Smooth muscle cell (in vitro differentiated cells): ENCODE measurements around the gene HTD2. TPM values are rescaled to one million over a fixed set of nuclear protein-coding genes. Genes with fewer than 3 reads are reported as not detected.
A peak's percentile ranks its signal among the peaks of the same experiment; 100 is the strongest.
"Not testable (repeated sequence)": the region's sequence is repeated elsewhere in the genome, so short reads cannot be mapped to it uniquely, and the experiment has no call there.

Experiments used
- DNase-seq: peaks from one replicate; lab custom pipeline; 2025; ENCODE audit not compliant: unreplicated experiment; lab: John Stamatoyannopoulos, UW
- H2AFZ ChIP-seq: fragments of 200-600 bp; sonication (generic); 2 replicates; pipeline ENCODE4 v1.6.0; 2016; ENCODE audit warnings: antibody characterized with exemption, low read depth, mild to moderate bottlenecking
- H3F3A ChIP-seq: fragments of 200-600 bp; sonication (generic); 2 replicates; pipeline ENCODE4 v1.6.0; 2017; ENCODE audit warnings: antibody characterized with exemption, low read depth
- H3K27ac ChIP-seq: fragments of 200-600 bp; sonication (generic); 2 replicates; pipeline ENCODE4 v1.5.1; 2016; ENCODE audit warnings: low read depth, mild to moderate bottlenecking
- H3K27me3 ChIP-seq: fragments of 200-600 bp; sonication (generic); 2 replicates; pipeline ENCODE4 v1.6.1; 2016; ENCODE audit warnings: low read depth, mild to moderate bottlenecking
- H3K36me3 ChIP-seq: fragments of 200-600 bp; sonication (generic); 2 replicates; pipeline ENCODE4 v1.5.1; 2016; ENCODE audit warnings: low read depth
- H3K4me1 ChIP-seq: fragments of 200-600 bp; sonication (generic); 2 replicates; pipeline ENCODE4 v1.5.1; 2016; ENCODE audit warnings: low read depth
- H3K4me2 ChIP-seq: fragments of 200-600 bp; sonication (generic); 2 replicates; pipeline ENCODE4 v1.6.0; 2016; ENCODE audit warnings: mild to moderate bottlenecking
- H3K4me3 ChIP-seq: fragments of 200-600 bp; sonication (generic); 2 replicates; pipeline ENCODE4 v1.5.1; 2016; ENCODE audit warnings: mild to moderate bottlenecking
- H3K79me2 ChIP-seq: fragments of 200-600 bp; sonication (generic); 2 replicates; pipeline ENCODE4 v1.6.0; 2016; ENCODE audit warnings: low read depth, mild to moderate bottlenecking
- H3K9ac ChIP-seq: fragments of 200-600 bp; sonication (generic); 2 replicates; pipeline ENCODE4 v1.6.0; 2016; ENCODE audit warnings: low read depth
- H3K9me3 ChIP-seq: fragments of 200-600 bp; sonication (generic); replicated peaks from 2 replicates; pipeline ENCODE4 v1.5.1; 2016; ENCODE audit warnings: low read depth
- H4K20me1 ChIP-seq: fragments of 200-600 bp; sonication (generic); 2 replicates; pipeline ENCODE4 v1.6.0; 2016; ENCODE audit warnings: low read depth
- CTCF ChIP-seq: fragments of 200-600 bp; sonication (generic); IDR thresholded peaks from 2 replicates; pipeline ENCODE4 v1.5.1; 2017; ENCODE audit warnings: borderline replicate concordance, mild to moderate bottlenecking, antibody characterized with exemption; ENCODE audit not compliant: insufficient read depth, poor library complexity, severe bottlenecking
- WGBS: methylation state at CpG from one replicate; pipeline ENCODE4 v1.1.7; 2016; ENCODE audit warnings: low lambda C conversion rate; 5-methylcytosine and 5-hydroxymethylcytosine counted together
- polyA plus RNA-seq: library from polyadenylated mRNA; unstranded; fragments of >200 nt; fragmentation: Nextera tagmentation; extraction: Ambion mirVana; gene quantifications from 2 replicates; pipeline ENCODE4 v1.2.1, GENCODE V29; 2016
- total RNA-seq: library from RNA; depleted of rRNA; stranded (reverse); fragments of >200 nt; gene quantifications from 2 replicates; pipeline ENCODE4 v1.2.3, GENCODE V29; 2014

The HTD2 gene
- total and polyA plus RNA-seq, 2 experiments from 2014 or later = 19.6 to 19.7 TPM

GRCh38 chr3:58260733-58261132, 45.6 kb upstream of the HTD2 start:
- peaks cover 20% of the 10 kb centered on the region for H3K4me1 ChIP-seq
- 86% methylated on average over 6 of the region's 6 CpGs for WGBS
- no peaks in the 10 kb centered on the region for H3K79me2 ChIP-seq
- H3K4me3 ChIP-seq = no peak overlapping the region
- H4K20me1 ChIP-seq = no peaks in the 10 kb centered on the region
- no peak overlapping the region for H3K4me2 ChIP-seq
- no peaks in the 10 kb centered on the region for H3K9me3 ChIP-seq
- peak overlapping the region; percentile 46 for H3K9ac ChIP-seq
- peak overlapping the region; percentile 65 for H3K27ac ChIP-seq
- no peak overlapping the region for H2AFZ ChIP-seq
- H3K36me3 ChIP-seq = no peaks in the 10 kb centered on the region
- no peak for DNase-seq
- TF ChIP-seq CTCF = no peak
- H3F3A ChIP-seq = no peaks in the 10 kb centered on the region
- H3K27me3 ChIP-seq = no peaks in the 10 kb centered on the region

- no peak overlapping the region for H3K27ac ChIP-seq
- H3K36me3 ChIP-seq = no peaks in the 10 kb centered on the region
- no peak overlapping the region for H3K4me3 ChIP-seq
- H3K27me3 ChIP-seq = no peaks in the 10 kb centered on the region
- no peak overlapping the region for H3K4me2 ChIP-seq
- TF ChIP-seq CTCF = no peak
- no peaks in the 10 kb centered on the region for H3K9me3 ChIP-seq
- H4K20me1 ChIP-seq = no peaks in the 10 kb centered on the region
- no peaks in the 10 kb centered on the region for H3K79me2 ChIP-seq
- H3K4me1 ChIP-seq = peaks cover 20% of the 10 kb centered on the region
- H2AFZ ChIP-seq = no peak overlapping the region
- DNase-seq = no peak
- H3K9ac ChIP-seq = no peak overlapping the region
- no peaks in the 10 kb centered on the region for H3F3A ChIP-seq
- WGBS = 85% methylated on average over 3 of the region's 3 CpGs
Observed at GRCh38 chr3:58261954-58262666, 44.2 kb upstream of the HTD2 start.

GRCh38 chr3:58266577-58266976, 39.7 kb upstream of the HTD2 start:
- Histone ChIP-seq H2AFZ (no peak overlapping the region), H4K20me1 (no peaks in the 10 kb centered on the region), H3K36me3 (no peaks in the 10 kb centered on the region), H3K9ac (no peak overlapping the region), H3K4me1 (no peaks in the 10 kb centered on the region), H3K4me2 (no peak overlapping the region), H3K27me3 (no peaks in the 10 kb centered on the region), H3F3A (no peaks in the 10 kb centered on the region), H3K4me3 (no peak overlapping the region), H3K27ac (no peak overlapping the region), H3K79me2 (no peaks in the 10 kb centered on the region), H3K9me3 (no peaks in the 10 kb centered on the region)
- WGBS = 100% methylated on average over 1 of the region's 1 CpG
- no peak for TF ChIP-seq CTCF
- DNase-seq = no peak

GRCh38 chr3:58267543-58267942, 38.8 kb upstream of the HTD2 start:
- not testable (repeated sequence) for H3K4me2 ChIP-seq, H3F3A ChIP-seq, H3K4me1 ChIP-seq, H3K9ac ChIP-seq, H3K4me3 ChIP-seq, H3K27ac ChIP-seq, H3K79me2 ChIP-seq, H3K36me3 ChIP-seq, H2AFZ ChIP-seq, DNase-seq, H3K27me3 ChIP-seq, H3K9me3 ChIP-seq, H4K20me1 ChIP-seq
- WGBS = 100% methylated on average over 1 of the region's 1 CpG
